ENCODE measurements around the gene IL1RAPL2.
"Not testable (repeated sequence)": the region's sequence is repeated elsewhere in the genome, so short reads cannot be mapped to it uniquely, and the experiment has no call there.

IL1RAPL2 gene

DNA sequence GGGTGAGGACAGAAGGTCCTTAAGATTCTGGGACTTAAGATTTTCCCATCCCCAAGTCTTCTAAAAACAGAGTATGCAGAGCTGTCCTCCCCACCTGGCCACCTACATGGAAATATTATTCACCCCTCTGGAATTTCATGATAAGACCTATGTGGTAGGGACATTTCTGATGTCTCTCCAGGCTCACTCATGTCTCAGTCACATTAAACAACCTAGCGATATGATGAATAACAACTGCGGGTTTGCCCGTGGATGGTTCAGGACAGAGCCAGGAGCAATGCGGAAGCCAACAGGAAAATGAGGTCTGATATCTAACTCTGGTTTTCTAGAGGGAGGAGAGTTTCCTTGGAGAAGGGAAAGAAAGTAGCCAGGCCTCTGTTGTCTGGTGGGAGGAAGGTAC, 607.1 kb downstream of the IL1RAPL2 start:
- no peak for DNase-seq (ENCODE audit: low spot score)

GRCh38 chrX:105179644-105180043, 613.6 kb downstream of the IL1RAPL2 start:
- DNase-seq (ENCODE audit: low spot score): no peak

DNA sequence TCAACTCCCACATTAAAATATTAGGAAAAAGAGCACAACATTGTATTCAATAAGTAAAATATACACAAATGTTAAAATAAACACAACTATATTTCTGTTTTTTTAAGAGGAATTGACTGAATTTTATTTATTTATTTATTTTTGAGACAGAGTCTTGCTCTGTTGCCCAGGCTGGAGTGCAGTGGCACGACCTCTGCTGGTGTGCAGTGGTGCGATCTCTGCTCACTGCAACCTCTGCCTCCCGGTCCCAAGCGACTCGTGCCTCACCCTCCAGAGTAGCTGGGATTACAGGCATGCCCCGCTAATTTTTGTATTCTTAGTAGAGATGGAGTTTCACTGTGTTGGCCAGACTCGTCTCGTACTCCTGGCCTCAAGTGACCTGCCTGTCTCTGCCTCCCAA, 623.1 kb downstream of the IL1RAPL2 start:
- no peak for DNase-seq (ENCODE audit: low spot score)

DNA sequence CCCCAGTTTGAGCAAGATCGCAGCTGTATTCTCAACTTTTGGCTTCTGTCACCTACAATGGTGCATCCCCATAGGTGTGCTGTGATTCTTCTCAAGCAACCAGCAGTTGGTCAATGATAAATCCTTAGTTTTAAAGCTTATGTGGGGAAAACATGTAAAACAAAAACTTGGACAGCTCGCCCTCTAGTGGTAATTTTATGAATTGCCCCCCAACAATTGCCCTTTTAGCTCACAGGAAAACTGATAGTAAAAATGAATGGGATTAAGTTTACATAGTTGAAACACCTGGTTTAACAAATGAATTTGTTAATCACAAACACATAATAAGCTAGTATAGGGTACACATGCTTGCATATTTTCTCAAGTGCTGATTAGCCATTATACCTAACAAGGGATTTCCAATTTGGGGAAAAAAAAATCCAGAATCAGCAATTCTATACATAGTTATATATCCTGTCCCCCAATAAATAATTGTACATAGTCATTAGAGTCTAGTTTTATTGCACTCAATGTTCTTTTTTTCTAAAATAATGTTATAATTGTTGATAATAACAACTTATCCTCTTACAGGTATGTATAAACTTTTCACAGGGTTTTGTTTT, 624.4 kb downstream of the IL1RAPL2 start:
- DNase-seq (ENCODE audit: low spot score): peak; percentile 9

DNA sequence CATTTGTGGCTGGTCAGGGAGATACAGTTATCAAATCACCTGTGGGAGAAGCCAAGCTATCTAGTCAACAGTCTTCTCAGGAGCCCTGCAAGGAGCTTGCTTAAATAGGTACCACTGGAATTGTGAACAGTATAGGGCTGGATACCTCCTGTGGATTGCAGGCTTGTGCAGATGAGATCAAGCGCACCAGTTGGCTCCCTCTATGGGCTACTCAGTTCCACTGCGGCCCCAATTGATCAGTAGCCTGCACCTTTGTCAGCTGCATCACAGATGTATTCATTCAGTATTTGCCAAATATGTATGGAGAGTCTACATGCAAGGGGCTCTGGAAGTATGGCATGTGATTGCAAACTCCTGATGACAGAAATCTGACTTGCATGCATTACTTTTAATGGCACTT, 625.9 kb downstream of the IL1RAPL2 start:
- DNase-seq (ENCODE audit: low spot score): peak; percentile 8

GRCh38 chrX:105209406-105209805, 643.4 kb downstream of the IL1RAPL2 start:
- DNase-seq (ENCODE audit: low spot score): no peak

DNA sequence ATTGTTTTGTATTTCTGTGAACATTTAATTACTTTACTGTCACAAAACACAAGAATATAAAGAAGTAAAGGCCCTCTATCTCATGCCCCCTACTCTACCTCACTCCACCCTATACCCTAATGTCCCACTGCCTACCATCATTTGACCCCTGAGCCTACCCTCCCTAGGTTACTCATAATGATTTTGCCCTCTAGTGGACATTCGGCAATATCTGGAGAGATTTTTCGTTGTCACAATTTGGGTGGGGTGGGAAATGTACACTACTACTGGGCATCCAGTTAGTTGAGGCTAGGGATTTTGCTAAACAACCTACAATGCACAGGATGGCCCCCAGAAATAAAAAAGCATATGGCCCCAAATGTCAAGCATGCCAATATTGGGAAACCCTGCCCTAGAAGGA, 644.3 kb downstream of the IL1RAPL2 start:
- no peak for DNase-seq (ENCODE audit: low spot score)

DNA sequence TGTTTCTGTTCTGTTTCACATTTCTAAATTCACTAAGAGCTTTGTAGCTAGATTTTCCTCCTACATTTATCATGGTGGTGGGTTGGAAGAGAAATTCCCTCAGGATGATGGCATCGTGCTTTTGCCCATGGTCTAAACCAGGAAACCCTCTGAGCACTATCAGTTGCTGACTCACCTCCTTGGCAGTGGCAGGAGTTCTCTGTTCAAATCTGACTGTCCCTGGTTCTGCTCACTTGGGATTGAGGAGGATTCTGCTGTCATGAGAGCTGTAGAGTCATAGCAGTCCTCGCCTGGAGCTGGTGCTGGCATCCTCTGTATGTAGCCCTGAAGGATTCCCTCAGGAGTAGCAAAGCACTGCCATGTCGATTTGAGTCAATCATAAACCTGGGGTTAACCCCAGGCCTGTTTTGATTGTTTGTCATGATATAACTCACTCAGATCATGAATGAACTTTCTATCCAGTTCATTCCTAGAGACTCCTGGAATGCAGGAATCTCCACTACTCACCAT, 645.1 kb downstream of the IL1RAPL2 start:
- no peak for DNase-seq (ENCODE audit: low spot score)

DNA sequence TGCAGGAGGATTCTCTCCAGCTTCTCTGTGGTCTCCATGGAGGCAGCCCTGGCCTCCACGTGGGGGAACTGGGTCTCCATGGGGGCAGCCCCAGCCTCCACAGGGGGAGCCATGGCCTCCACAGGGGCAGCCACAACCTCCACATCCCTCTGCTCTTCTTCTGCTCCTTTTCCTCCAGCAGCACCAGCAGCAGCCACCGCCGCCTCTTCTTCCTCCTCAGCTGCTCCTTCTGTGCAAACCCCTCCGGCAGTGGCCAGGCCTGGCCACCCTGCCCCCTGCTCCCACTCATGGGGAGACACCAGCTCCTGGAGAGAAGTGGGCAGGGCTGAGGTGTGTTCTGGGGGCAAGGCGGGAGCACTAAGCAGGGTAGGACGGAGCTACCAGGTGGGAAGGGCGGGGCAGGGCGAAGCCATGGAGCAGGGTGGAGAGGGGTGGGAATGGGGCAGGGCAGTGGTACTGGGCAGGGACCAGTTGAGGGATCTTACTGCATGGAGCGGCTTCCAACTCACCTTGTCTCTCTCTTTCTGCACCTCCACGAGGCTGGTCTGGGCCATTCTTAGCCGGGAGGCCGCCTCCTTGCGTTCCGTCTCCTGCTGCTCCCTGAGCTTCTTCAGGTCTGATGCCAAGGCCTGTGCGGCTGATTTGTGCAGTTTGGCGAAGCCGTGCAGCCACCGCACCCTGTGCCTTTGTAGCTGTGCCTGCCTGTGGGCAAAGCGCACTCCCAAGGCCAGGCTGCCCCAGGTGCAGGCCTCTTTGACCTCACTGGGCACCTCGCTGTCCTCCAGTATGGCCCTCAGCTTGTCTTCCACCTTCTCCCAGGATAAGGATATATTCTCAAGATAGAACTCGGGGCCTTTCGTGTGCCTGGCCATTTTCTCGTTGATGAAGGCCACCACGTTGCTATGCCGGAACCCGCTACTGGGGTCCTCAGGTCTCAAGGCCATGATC, 653.7 kb downstream of the IL1RAPL2 start:
- no peak for DNase-seq (ENCODE audit: low spot score)

DNA sequence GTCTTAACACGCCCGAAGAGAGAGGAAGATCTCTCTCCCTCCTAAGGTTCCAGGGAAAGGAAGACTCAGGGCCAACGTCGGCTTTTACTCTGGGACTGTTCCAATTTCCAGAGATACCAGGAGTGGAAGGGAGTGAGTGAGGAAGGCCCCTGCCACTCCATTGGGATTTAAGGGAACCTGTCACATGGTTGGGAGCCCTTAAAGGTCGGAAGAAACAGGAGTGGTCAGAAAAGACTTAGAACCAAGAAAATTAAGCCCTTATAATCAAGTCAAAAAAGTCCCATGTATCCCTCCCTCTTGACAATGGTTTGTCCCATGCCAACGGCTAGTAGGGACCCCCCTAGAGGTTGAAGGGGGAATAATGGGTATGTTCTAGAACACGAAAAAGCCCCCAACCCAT, 654.6 kb downstream of the IL1RAPL2 start, which contains the start of gene TEX13A:
Gene TEX13A (minus strand): TSS at position 59 of the 400 bp plus-strand sequence. CDS start 297 bp downstream, outside the sequence.
- DNase-seq (ENCODE audit: low spot score): no peak

GRCh38 chrX:105221374-105221773, 655.4 kb downstream of the IL1RAPL2 start:
- DNase-seq (ENCODE audit: low spot score): no peak

- DNase-seq (ENCODE audit: low spot score): no peak
Observed at GRCh38 chrX:105226499-105226898, 660.5 kb downstream of the IL1RAPL2 start.

DNA sequence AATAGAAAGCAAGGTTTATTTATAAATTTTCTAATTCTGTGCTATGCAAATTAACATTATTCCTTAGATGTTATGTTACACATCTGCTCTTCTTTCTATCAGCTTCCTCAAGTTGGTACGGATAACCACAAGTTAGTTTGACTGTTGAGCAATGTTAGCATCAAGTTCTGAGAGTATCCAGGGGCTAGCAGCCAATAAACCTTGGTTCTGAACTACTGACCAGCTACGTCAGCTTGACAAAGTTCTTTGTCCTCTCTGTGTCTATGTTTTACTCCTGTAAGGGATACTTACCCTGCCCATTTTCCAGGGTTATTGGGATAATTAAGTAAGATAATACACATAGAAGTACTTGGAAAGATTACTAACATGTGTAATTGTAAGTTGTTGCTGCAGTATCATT, 662.6 kb downstream of the IL1RAPL2 start:
- DNase-seq (ENCODE audit: low spot score): no peak

DNA sequence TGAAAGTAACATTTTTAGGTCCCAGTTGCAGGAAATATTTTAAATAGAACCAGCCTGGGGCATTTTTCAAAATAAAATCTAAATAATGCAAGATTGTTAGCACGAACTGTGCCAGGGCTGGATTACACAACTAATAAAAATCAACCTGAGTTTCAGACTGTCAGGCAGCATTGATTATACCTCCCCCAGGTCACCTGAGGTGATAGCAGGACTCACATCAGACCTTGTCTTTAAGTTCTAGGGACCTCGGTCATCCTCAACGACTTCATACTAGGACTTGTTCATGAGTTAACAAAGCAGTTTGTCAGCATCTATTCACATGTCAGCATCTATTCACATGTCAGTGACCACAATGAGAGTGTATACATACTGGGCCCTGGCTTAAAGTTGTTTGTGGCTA, 663.1 kb downstream of the IL1RAPL2 start:
- no peak for DNase-seq (ENCODE audit: low spot score)

DNA sequence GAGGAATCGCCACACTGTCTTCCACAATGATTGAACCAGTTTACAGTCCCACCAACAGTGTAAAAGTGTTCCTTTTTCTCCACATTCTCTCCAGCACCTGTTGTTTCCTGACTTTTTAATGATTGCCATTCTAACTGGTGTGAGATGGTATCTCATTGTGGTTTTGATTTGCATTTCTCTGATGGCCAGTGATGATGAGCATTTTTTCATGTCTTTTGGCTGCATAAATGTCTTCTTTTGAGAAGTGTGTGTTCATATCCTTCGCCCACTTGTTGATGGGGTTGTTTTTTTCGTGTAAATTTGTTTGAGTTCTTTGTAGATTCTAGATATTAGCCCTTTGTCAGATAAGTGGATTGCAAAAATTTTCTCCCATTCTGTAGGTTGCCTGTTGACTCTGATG, 671.4 kb downstream of the IL1RAPL2 start:
- not testable (repeated sequence) for DNase-seq (ENCODE audit: low spot score)

GRCh38 chrX:105241056-105241455, 675.1 kb downstream of the IL1RAPL2 start:
- DNase-seq (ENCODE audit: low spot score): no peak

DNA sequence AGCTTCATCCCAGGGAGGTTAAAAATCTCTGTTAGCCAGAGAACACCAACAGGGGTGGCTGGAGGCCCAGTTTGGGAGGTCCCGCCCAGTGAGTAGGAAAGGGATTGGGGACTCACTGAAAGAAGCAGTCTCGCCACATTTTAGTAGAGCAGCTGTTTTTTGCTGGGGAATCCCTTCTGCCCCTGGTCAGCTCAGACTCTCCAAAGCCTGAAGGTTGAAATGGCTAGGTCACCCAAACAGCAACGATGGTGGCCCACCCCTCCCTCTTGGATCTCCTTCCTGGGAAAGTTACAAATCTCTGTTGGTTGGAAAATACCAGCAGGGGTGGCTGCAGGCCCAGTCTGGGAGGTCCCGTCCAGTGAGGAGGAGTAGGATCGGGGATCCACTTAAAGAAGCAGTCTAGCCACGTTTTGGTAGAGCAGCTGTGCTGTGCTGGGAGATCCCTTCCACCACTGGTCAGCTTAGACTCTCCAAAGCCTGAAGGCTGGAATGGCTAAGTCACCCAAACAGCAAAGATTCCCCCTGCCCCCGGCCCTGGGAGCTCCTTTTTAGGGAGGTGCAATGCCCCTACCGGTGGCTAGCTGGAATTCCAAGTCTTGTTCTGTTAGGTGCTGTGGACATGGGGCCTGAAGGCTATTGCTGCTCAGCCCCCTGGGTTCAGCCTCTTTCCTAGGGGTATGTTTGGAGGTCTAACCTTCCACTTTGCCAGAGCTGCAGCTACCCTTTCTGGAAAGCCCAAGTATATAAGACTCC, 694.5 kb downstream of the IL1RAPL2 start:
- DNase-seq (ENCODE audit: low spot score): no peak

- no peak for DNase-seq (ENCODE audit: low spot score)
Observed at GRCh38 chrX:105263171-105263570, 697.2 kb downstream of the IL1RAPL2 start.

GRCh38 chrX:105263801-105264200, 697.8 kb downstream of the IL1RAPL2 start:
- DNase-seq (ENCODE audit: low spot score): no peak

DNA sequence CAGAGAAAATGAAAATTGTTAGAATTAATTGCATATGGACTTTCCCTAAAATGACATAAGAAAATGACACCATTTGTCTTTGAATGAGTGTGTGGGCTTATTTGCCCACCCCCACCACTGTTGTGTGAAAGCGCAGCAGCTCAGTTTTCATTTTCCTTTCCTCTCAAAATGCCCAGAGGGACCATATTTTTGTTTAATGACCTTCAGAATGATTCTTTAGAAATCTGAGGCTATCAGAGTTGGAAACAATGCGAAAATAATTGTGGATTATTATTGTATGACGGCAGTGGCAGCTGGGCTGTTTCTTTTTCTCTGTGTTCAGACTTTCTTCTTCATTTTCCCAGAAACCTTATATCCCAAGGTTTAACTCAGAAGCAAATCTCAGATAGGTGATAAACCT, 699.1 kb downstream of the IL1RAPL2 start:
- no peak for DNase-seq (ENCODE audit: low spot score)

DNA sequence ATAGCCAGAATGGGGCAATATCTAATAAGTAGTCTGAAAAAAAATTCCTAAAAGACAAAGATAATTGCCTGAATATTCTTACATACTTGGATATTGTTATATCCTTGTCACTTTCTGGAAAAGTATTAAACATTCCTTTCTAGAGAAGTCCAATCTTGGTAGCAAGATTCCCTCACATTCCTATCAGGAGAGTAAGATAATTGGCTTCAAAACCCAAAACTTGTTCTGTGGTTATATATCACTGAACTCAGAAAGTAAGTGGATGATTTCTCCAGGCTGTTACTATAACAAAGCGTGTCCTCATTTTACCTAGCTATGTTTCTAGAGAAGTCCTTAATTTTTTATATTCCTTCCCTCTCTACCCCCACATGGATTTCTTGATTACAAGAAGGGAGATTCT, 700.5 kb downstream of the IL1RAPL2 start:
- DNase-seq (ENCODE audit: low spot score): no peak

- DNase-seq (ENCODE audit: low spot score): no peak
Observed at GRCh38 chrX:105267167-105267566, 701.2 kb downstream of the IL1RAPL2 start.

Measured in AG08395 (cell line).